Prostate gland (tissue), 2 donors: ENCODE data around the gene POLD1.

Experiments used
- POLR2A ChIP-seq: fragments of 450-650 bp; IDR thresholded peaks from one replicate; pipeline ENCODE4 v1.6.1; 2016; ENCODE audit warnings: antibody characterized with exemption, mild to moderate bottlenecking
- POLR2AphosphoS5 ChIP-seq: sonication (generic); formaldehyde crosslinking; IDR thresholded peaks from one replicate; pipeline ENCODE4 v1.6.1; 2017; ENCODE audit warnings: antibody characterized with exemption
- TF ChIP-seq, protein P1 (sequence below), 4 experiments: fragments of 200-600 bp in 2 of 4; fragments of 450-650 bp in 2 of 4; sonication (generic) in 2 of 4; IDR thresholded peaks; 1 replicate in 3 of 4; 2 replicates in 1 of 4; pipeline ENCODE4 v1.5.1; 2016 to 2019; ENCODE audit warnings: antibody characterized with exemption in 4 of 4, mild to moderate bottlenecking in 2 of 4, moderate library complexity in 2 of 4

DNA sequence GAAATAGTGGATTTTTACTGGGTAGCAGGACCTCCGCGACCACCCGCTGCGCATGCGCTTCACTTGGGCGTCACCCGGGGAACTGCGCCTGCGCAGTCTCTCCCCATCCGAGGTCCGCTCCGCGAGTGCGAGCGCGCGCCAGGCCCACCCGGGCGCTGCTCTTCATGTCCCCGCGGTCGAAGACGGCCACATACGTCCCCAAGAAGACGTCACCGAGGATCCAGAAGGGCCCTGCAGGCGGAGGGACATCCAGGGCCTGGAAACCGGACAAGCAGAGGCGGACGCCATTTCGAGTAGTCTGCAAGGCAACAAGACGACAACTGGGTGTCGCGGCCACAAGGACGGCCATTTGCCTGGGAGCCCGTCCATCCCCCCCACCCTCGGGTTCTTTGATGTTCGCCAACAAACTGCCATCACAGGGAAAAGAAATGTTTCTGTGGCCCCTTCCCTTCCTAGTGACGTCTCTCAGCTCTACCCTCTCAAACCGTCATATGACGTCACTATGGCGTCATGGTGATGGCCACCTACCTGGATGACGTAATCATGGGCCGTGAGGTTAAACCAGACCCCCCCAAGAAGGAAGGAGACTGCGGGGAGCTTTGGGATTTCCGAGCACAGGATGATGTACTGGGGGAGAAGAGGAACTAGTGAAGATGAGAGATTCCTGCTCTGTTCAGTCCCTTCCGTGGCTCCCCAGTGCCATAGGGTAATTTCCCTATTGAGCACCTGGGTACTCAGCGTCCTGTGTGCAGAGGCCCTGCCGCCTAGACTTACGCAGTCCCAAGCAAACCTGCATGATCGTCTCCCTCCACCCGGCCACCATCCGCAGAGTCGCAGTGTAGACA is 25.4 kb upstream of the POLD1 start:
- TF ChIP-seq, protein P1, sequence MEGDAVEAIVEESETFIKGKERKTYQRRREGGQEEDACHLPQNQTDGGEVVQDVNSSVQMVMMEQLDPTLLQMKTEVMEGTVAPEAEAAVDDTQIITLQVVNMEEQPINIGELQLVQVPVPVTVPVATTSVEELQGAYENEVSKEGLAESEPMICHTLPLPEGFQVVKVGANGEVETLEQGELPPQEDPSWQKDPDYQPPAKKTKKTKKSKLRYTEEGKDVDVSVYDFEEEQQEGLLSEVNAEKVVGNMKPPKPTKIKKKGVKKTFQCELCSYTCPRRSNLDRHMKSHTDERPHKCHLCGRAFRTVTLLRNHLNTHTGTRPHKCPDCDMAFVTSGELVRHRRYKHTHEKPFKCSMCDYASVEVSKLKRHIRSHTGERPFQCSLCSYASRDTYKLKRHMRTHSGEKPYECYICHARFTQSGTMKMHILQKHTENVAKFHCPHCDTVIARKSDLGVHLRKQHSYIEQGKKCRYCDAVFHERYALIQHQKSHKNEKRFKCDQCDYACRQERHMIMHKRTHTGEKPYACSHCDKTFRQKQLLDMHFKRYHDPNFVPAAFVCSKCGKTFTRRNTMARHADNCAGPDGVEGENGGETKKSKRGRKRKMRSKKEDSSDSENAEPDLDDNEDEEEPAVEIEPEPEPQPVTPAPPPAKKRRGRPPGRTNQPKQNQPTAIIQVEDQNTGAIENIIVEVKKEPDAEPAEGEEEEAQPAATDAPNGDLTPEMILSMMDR (IDR thresholded peaks at IDR 0.05), result no peak
- TF ChIP-seq POLR2AphosphoS5, result peak; percentile 40
- TF ChIP-seq POLR2A, result no peak
